ENCODE data around the gene JPH4.
A peak's percentile ranks its signal among the peaks of the same experiment; 100 is the strongest.

JPH4 gene

GRCh38 chr14:23579739-23580138, 1.1 kb upstream of the JPH4 start:
- no peak for DNase-seq (ENCODE audit: low spot score)
- TF ChIP-seq CTCF (IDR thresholded peaks at IDR 0.05; ENCODE audit: extremely low read depth, insufficient read depth, missing control alignments): no peak
- in situ Hi-C loops (cut with MboI; ENCODE audit: low pct_unique_long_range_greater_than_20kb, low sequenced_read_pairs, unreplicated experiment): no loop called here

- in situ Hi-C loops (cut with MboI; ENCODE audit: low pct_unique_long_range_greater_than_20kb, low sequenced_read_pairs, unreplicated experiment): no loop called here
- no peak for DNase-seq (ENCODE audit: low spot score)
- no peak for TF ChIP-seq CTCF (IDR thresholded peaks at IDR 0.05; ENCODE audit: extremely low read depth, insufficient read depth, missing control alignments)
Measured at GRCh38 chr14:23579311-23579630, 681 bp upstream of the JPH4 start.

- in situ Hi-C loops (cut with MboI; ENCODE audit: low pct_unique_long_range_greater_than_20kb, low sequenced_read_pairs, unreplicated experiment): no loop called here
- peak; percentile 78 for DNase-seq (ENCODE audit: low spot score)
Measured at GRCh38 chr14:23577710-23578392, 739 bp downstream of the JPH4 start.

DNA sequence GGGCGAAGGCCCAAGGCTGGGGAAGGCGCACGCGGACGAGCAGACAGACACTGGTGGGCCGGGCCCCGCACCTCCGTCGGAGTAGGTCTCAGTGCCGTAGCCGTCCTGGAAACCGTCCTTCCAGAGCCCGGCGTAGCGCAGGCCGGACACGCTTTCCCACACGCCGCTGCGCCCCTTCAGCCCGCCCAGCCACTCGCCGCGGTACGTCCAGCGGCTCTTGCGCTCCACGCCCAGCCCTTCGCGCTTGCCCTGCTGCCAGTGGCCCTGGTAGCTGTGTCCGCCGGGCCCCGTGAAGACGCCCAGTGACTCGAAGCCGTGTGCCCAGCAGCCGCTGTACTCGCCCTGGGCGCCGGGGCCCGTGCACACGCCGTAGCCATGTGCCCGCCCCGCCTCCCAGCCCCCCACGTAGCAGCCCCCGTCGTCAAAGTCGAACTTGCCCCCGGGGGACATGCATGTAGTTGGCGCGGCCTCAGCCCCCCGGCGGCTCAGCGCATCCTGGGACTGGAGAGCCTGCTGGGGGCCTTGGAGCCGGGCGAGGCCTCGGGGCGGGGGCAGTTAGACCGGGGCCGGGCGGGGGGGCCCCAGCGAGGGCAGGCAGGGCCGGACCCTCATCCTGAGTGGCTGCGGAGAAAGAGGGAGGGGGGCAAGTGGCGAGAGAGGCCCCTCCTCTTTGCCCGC, 1.4 kb downstream of the JPH4 start:
- in situ Hi-C loops (cut with MboI; ENCODE audit: low pct_unique_long_range_greater_than_20kb, low sequenced_read_pairs, unreplicated experiment): no loop called here
- peak; percentile 78 for DNase-seq (ENCODE audit: low spot score)
- TF ChIP-seq CTCF (IDR thresholded peaks at IDR 0.05; ENCODE audit: extremely low read depth, insufficient read depth, missing control alignments): no peak

More at GRCh38 chr14:23577710-23578392, 739 bp downstream of the JPH4 start:
- no peak for TF ChIP-seq CTCF (IDR thresholded peaks at IDR 0.05; ENCODE audit: extremely low read depth, insufficient read depth, missing control alignments)

DNA sequence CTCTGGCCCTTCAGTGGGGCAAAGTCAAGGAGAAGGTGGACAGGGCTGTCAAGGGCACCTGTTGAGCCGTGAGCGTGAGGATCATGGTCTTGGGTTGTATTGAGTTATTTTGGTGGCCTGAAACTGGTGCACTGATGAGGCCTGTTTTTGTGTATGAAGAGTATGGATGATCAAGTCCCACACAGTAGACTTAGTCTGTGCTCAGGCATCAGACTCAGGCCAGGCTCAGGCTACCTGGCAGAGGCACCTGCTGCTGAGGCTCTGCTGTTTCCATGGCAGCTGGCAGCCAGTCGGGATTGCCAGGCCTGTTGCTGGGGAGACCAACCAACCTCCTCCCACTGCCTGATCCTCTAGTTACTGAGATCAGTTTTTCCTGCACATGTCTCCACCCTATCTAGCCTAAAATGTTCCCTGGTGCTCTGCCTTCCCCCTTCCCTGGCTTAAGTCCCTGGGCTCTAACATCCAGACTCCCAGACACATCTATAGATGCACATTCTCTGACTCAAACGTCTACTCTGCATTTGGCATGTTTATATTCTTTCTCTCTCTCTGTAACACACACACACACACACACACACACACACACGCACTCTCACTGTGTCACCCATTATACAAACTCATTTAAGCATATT, 5.1 kb downstream of the JPH4 start:
- TF ChIP-seq CTCF (IDR thresholded peaks at IDR 0.05; ENCODE audit: extremely low read depth, insufficient read depth, missing control alignments): no peak
- DNase-seq (ENCODE audit: low spot score): no peak
- in situ Hi-C loops (cut with MboI; ENCODE audit: low pct_unique_long_range_greater_than_20kb, low sequenced_read_pairs, unreplicated experiment): no loop called here

- no peak for TF ChIP-seq CTCF (IDR thresholded peaks at IDR 0.05; ENCODE audit: extremely low read depth, insufficient read depth, missing control alignments)
- no peak for DNase-seq (ENCODE audit: low spot score)
- in situ Hi-C loops (cut with MboI; ENCODE audit: low pct_unique_long_range_greater_than_20kb, low sequenced_read_pairs, unreplicated experiment): no loop called here
Measured at GRCh38 chr14:23572836-23573235, 5.8 kb downstream of the JPH4 start.

Measured in GM13977 (cell line).